ENCODE data around the gene KCNH1.

DNA sequence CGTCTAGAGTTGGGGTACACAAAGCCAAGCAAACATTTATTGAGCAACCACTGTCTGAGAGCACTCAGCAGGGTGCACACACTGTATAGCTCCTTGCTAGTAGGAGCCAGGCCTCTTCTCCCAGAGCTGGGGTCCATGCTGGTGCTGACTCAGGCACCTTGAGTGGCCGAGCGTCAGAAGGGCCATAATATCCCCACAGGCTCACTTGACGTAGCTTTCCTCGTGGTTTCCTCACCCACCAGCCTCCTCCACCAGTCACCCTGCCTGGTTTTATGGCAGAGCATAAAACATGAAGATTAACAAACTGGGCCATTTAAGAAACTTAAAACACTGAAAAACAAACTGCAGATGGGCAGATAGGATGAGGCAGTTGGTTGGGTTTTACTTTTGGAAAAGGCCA is 443.7 kb downstream of the KCNH1 start:
- no peak for TF ChIP-seq CTCF (tag by site-specific recombination; IDR thresholded peaks at IDR 0.05)
- no peak for TF ChIP-seq ZNF571 (tag by site-specific recombination; IDR thresholded peaks at IDR 0.05)
- TF ChIP-seq ZNF623 (tag by site-specific recombination; IDR thresholded peaks at IDR 0.05) = no peak
- no peak for TF ChIP-seq ZNF146 (tag by site-specific recombination; IDR thresholded peaks at IDR 0.05)
- TF ChIP-seq ZNF560 (tag by site-specific recombination; IDR thresholded peaks at IDR 0.05; ENCODE audit: borderline replicate concordance) = no peak
- TF ChIP-seq ZNF639 (tag by site-specific recombination; IDR thresholded peaks at IDR 0.05) = no peak
- no peak for TF ChIP-seq ZNF747 (tag by site-specific recombination; IDR thresholded peaks at IDR 0.05)
- TF ChIP-seq ZNF274 (IDR thresholded peaks at IDR 0.05; ENCODE audit: low read length) = no peak
- no peak for TF ChIP-seq ZNF274 (tag by site-specific recombination; IDR thresholded peaks at IDR 0.05; ENCODE audit: borderline replicate concordance)

Data from HEK293 (cell line).